Naive thymus-derived CD8-positive, alpha-beta T cell (primary cell): Measurements from ENCODE around the gene GP2. TPM values are rescaled to one million over a fixed set of nuclear protein-coding genes. Genes with fewer than 3 reads are reported as not detected.
"Not testable (repeated sequence)": the region's sequence is repeated elsewhere in the genome, so short reads cannot be mapped to it uniquely, and the experiment has no call there.

Experiments used
- ATAC-seq, 2 donors: fragments of 150-1000 bp; cut with Tn5 transposase in 1 of 2; sonication (Bioruptor Pico), chemical (Tn5 transposase) in 1 of 2; 1 replicate in 1 of 2; 2 replicates in 1 of 2; pipeline ENCODE4 v1.10.0; 2021; ENCODE audit warnings: mild to moderate bottlenecking in 2 of 2, moderate library complexity in 2 of 2
- POLR2A ChIA-PET: fragments of 350-600 bp; sonication (Branson Sonifier 250); formaldehyde crosslinking; loops from one replicate; lab custom pipeline; 2021; ENCODE audit warnings: antibody characterized with exemption; lab: Charles Lee
- DNase-seq, 10 donors: peaks; one replicate each; pipeline versions ENCODE4 v3.0.0 to v3.0.0-alpha.2; 2020 to 2022
- H3K27ac Mint-ChIP-seq, 10 donors: one replicate each; pipeline ENCODE4 v1.8.0; 2020 to 2022; ENCODE audit warnings: mild to moderate bottlenecking in 10 of 10, mixed read lengths in 10 of 10, moderate library complexity in 4 of 10, inconsistent platforms in 1 of 10
- H3K27me3 Mint-ChIP-seq, 5 donors: one replicate each; pipeline ENCODE4 v1.8.0; 2021 to 2022; ENCODE audit warnings: mixed read lengths in 5 of 5
- H3K36me3 Mint-ChIP-seq, 3 donors: one replicate each; pipeline ENCODE4 v1.8.0; 2020 to 2022; ENCODE audit warnings: mixed read lengths in 3 of 3, mild to moderate bottlenecking in 2 of 3, inconsistent platforms in 1 of 3
- H3K4me1 Mint-ChIP-seq, 4 donors: one replicate each; pipeline ENCODE4 v1.8.0; 2021 to 2022; ENCODE audit warnings: mixed read lengths in 4 of 4
- H3K4me3 Mint-ChIP-seq, 10 donors: one replicate each; pipeline ENCODE4 v1.8.0; 2020 to 2022; ENCODE audit warnings: mild to moderate bottlenecking in 10 of 10, mixed read lengths in 10 of 10, moderate library complexity in 6 of 10, inconsistent platforms in 1 of 10
- H3K9me3 Mint-ChIP-seq, 9 donors: one replicate each; pipeline ENCODE4 v1.8.0; 2020 to 2022; ENCODE audit warnings: mixed read lengths in 9 of 9, mild to moderate bottlenecking in 3 of 9, inconsistent platforms in 1 of 9, moderate library complexity in 1 of 9
- polyA plus RNA-seq, 3 donors: library from polyadenylated mRNA; unstranded; fragments of 300-500 nt; fragmentation: Illumina TruSeq; gene quantifications; one replicate each; pipeline ENCODE4 v1.2.3, GENCODE V29; 2021
- total RNA-seq, 8 experiments: library from RNA in 2 of 8; stranded (reverse) in 2 of 8; gene quantifications; one replicate each; pipeline ENCODE4 v1.2.3 and lab custom pipeline; 2021 to 2026

The GP2 gene
- total and polyA plus RNA-seq, 5 experiments from 2014 or later: not detected

DNA sequence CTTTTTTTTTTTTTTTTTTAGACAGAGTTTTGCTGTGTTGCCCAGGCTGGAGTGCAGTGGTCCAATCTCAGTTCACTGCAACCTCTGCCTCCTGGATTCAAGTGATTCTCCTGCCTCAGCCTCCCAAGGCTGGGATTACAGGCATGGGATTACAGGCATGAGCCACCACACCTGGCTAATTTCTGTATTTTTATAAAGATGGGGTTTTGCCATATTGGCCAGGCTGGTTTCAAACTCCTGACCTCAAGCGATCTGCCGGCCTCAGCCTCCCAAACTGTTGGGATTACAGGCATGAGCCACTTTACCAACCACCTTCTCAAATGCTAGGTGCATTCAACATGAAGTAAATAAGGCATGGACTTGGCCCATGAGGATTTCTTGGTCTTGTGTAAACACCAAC, 6.3 kb downstream of the GP2 start:
- peaks cover 0 to 12% (median 2%) of the 10 kb centered on the region in 5 donors for H3K27me3 Mint-ChIP-seq
- POLR2A ChIA-PET, H3K36me3 Mint-ChIP-seq, DNase-seq, H3K4me3 Mint-ChIP-seq, H3K27ac Mint-ChIP-seq, H3K4me1 Mint-ChIP-seq, ATAC-seq, H3K9me3 Mint-ChIP-seq: not testable (repeated sequence)

DNA sequence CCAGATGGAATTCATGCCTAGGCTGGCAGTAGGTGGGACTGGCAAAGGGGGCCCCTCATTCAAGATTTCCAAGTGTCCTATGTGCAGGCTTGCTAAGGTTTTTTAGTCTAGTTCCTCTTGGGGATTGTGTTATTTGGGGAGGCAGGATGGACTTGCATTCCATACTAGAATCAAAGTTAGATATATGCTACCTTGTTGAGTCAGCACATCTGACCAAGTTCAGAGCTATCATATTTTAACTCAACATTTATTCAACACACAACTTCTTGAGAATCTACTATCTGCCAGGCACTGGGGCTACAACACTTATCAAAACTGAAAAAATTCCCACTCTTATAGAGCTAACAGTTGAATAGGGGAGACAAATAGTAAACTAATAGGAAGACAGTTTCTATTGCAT, 6.7 kb downstream of the GP2 start:
- POLR2A ChIA-PET: no interaction called here
- Mint-ChIP-seq H3K4me1 (no peaks in the 10 kb centered on the region), H3K36me3 (no peaks in the 10 kb centered on the region), H3K9me3 (no peaks in the 10 kb centered on the region), H3K27ac (no peak overlapping the region), H3K4me3 (no peak overlapping the region), H3K27me3 (peaks cover 0 to 12% (median 2%) of the 10 kb centered on the region in 5 donors)
- DNase-seq (no peak), ATAC-seq (no peak)

DNA sequence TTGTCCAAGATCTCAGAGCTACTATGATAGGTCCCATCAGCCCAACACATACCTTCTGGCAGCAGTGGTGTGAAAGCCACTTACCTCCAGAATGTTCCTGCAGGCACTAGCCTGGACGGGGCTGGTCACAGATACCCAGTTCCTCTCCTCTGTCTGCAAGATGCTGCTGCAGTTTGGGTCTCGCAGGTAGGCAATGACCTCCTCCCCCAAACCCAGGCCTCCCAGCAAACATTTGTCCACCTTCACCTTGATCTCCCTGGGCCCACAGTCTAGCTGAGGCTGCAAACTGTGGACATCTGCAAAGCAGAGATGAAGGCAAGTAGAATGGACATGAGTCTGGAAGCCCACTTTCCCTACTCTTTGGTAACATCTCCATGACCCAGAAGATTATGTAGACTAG, 7.1 kb downstream of the GP2 start:
- Mint-ChIP-seq H3K27ac (no peak overlapping the region), H3K27me3 (peaks cover 0 to 12% (median 2%) of the 10 kb centered on the region in 5 donors), H3K4me3 (no peak overlapping the region), H3K9me3 (no peaks in the 10 kb centered on the region), H3K4me1 (no peaks in the 10 kb centered on the region), H3K36me3 (no peaks in the 10 kb centered on the region)
- DNase-seq: no peak
- no peak for ATAC-seq
- POLR2A ChIA-PET: no interaction called here

DNA sequence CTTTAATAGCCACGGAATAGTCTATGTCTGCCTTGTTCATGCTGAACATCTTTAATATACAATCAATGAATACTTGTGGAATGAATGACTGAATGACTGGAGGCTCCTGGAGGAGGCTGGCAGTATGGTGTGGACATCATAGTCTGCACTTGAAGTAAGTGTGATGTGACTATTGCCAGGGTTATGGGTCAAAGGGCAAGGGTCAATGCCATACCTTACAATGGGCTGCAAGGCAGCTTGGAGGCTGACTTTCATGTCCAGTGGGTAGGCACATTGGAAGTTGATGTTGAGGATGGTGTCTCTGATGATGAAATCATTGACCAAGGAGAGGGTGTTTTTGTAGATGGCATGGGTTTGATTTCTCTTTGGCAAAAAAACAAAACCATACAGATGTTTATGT, 7.9 kb downstream of the GP2 start:
- peaks cover 0 to under 1% (median 0%) of the 10 kb centered on the region in 9 donors for H3K9me3 Mint-ChIP-seq
- no peak overlapping the region for H3K27ac Mint-ChIP-seq
- no peak for DNase-seq
- H3K4me1 Mint-ChIP-seq: no peaks in the 10 kb centered on the region
- H3K36me3 Mint-ChIP-seq: no peaks in the 10 kb centered on the region
- no peak for ATAC-seq
- POLR2A ChIA-PET: no interaction called here
- H3K4me3 Mint-ChIP-seq: no peak overlapping the region
- peaks cover 0 to 12% (median 2%) of the 10 kb centered on the region in 5 donors for H3K27me3 Mint-ChIP-seq

GRCh38 chr16:20318437-20318836, 8.9 kb downstream of the GP2 start:
- peaks cover 0 to 2% (median 0%) of the 10 kb centered on the region in 9 donors for H3K9me3 Mint-ChIP-seq
- peaks cover 0 to 8% (median 2%) of the 10 kb centered on the region in 5 donors for H3K27me3 Mint-ChIP-seq
- H3K36me3 Mint-ChIP-seq: no peaks in the 10 kb centered on the region
- H3K4me1 Mint-ChIP-seq: no peaks in the 10 kb centered on the region
- no peak for DNase-seq
- no peak overlapping the region for H3K4me3 Mint-ChIP-seq
- no peak for ATAC-seq
- no peak overlapping the region for H3K27ac Mint-ChIP-seq
- POLR2A ChIA-PET: no interaction called here

DNA sequence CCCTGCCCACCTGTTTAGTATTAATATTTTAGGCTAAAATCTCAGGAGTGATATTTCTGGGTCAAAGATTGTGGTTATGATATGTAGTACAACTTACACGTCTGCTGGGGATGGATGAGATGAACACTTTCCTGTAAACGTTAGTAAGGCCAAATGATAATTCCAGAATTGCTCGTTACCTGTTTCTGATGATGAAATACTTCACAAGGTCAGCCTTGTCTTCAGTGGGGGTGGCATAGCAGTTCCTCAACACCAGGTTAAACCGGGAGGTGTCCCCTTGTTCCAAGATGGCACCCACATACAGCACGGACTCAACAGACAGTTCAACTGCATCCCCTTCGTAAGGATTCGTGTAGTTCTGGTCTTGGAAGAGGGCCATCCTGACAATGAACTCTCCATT, 9.3 kb downstream of the GP2 start:
- POLR2A ChIA-PET: no interaction called here
- H3K4me3 Mint-ChIP-seq: no peak overlapping the region
- H3K27ac Mint-ChIP-seq: no peak overlapping the region
- no peaks in the 10 kb centered on the region for H3K4me1 Mint-ChIP-seq
- peaks cover 0 to 6% (median 0%) of the 10 kb centered on the region in 9 donors for H3K9me3 Mint-ChIP-seq
- ATAC-seq (no peak), DNase-seq (no peak)
- H3K36me3 Mint-ChIP-seq: no peaks in the 10 kb centered on the region
- H3K27me3 Mint-ChIP-seq: peaks cover 0 to 12% (median 2%) of the 10 kb centered on the region in 5 donors

GRCh38 chr16:20317117-20317516, 10.2 kb downstream of the GP2 start:
- no peak overlapping the region for H3K27ac Mint-ChIP-seq
- POLR2A ChIA-PET: interaction anchor here (0.6 kb wide), 1 partner anchor 167 kb away, joined by 3 read pairs; no protein-coding TSS in a partner anchor
- H3K9me3 Mint-ChIP-seq: peaks cover 0 to 10% (median 0%) of the 10 kb centered on the region in 9 donors
- DNase-seq (no peak), ATAC-seq (no peak)
- no peak overlapping the region for H3K4me3 Mint-ChIP-seq
- no peaks in the 10 kb centered on the region for H3K4me1 Mint-ChIP-seq
- H3K36me3 Mint-ChIP-seq: no peaks in the 10 kb centered on the region
- H3K27me3 Mint-ChIP-seq: peaks cover 0 to 13% (median 2%) of the 10 kb centered on the region in 5 donors

- Mint-ChIP-seq H3K27ac (no peak overlapping the region), H3K27me3 (peaks cover 0 to 13% (median 2%) of the 10 kb centered on the region in 5 donors), H3K9me3 (peaks cover 0 to 10% (median 0%) of the 10 kb centered on the region in 9 donors), H3K4me3 (no peak overlapping the region), H3K36me3 (no peaks in the 10 kb centered on the region), H3K4me1 (no peaks in the 10 kb centered on the region)
- DNase-seq (no peak), ATAC-seq (no peak)
- POLR2A ChIA-PET: no interaction called here
Measured at GRCh38 chr16:20316715-20317114, 10.6 kb downstream of the GP2 start.

DNA sequence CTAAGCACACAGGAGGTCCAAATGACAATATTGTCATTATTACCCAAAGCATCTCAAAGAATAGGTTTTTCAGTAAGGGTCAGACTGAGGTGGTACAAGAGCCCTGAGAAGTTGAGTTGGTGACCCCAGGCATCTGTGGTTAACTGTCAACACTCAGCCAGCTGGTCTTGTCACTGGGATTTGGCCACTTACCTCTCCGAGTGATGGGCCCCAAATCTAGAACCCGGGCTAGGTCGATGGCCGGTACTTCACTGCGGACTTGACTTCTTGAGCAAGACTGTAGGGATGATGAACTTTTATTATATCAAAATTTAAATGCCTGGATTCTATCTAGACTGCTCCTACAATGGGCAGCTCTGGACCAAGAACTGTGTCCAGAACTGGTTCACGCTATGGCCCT, 11.5 kb downstream of the GP2 start:
- Mint-ChIP-seq H3K4me3 (no peak overlapping the region), H3K9me3 (peaks cover 0 to 10% (median 0%) of the 10 kb centered on the region in 9 donors), H3K4me1 (no peaks in the 10 kb centered on the region), H3K36me3 (no peaks in the 10 kb centered on the region), H3K27me3 (peaks cover 0 to 13% (median 2%) of the 10 kb centered on the region in 5 donors), H3K27ac (no peak overlapping the region)
- no peak for DNase-seq
- ATAC-seq: no peak
- POLR2A ChIA-PET: no interaction called here

GRCh38 chr16:20314575-20314974, 12.7 kb downstream of the GP2 start:
- no peak for ATAC-seq
- POLR2A ChIA-PET: no interaction called here
- no peak for DNase-seq
- Mint-ChIP-seq H3K27ac (no peak overlapping the region), H3K27me3 (peaks cover 0 to 13% (median 2%) of the 10 kb centered on the region in 5 donors), H3K9me3 (peaks cover 0 to 10% (median 0%) of the 10 kb centered on the region in 9 donors), H3K4me3 (no peak overlapping the region), H3K4me1 (no peaks in the 10 kb centered on the region), H3K36me3 (no peaks in the 10 kb centered on the region)

- H3K4me1 Mint-ChIP-seq: no peaks in the 10 kb centered on the region
- no peak overlapping the region for H3K4me3 Mint-ChIP-seq
- ATAC-seq (no peak), DNase-seq (no peak)
- H3K27me3 Mint-ChIP-seq: peaks cover 0 to 13% (median 2%) of the 10 kb centered on the region in 5 donors
- POLR2A ChIA-PET: no interaction called here
- no peaks in the 10 kb centered on the region for H3K36me3 Mint-ChIP-seq
- no peak overlapping the region for H3K27ac Mint-ChIP-seq
- peaks cover 0 to 10% (median 0%) of the 10 kb centered on the region in 9 donors for H3K9me3 Mint-ChIP-seq
Measured at GRCh38 chr16:20313741-20314140, 13.6 kb downstream of the GP2 start.

DNA sequence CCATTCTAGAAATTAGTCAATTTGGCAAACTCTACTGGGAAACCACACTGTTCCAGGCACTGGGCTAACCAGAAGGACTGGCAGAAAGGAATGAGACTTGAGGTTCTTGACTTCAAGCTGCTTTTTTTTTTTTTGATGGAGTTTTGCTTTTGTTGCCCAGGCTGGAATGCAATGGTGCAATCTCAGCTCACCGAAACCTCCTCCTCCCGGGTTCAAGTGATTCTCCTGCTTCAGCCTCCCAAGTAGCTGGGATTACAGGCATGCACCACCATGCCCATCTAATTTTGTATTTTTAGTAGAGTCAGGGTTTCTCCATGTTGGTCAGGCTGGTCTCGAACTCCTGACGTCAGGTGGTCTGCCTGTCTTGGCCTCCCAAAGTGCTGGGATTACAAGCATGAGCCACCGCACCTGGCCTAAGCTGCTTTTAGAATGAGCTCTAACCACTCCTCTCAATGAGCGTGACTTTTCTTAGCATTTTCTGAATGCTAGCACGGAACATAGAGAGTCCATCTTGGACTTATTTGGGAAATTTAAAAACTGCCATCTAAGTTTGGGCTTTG, 14.7 kb downstream of the GP2 start:
- H3K4me1 Mint-ChIP-seq, H3K9me3 Mint-ChIP-seq, H3K4me3 Mint-ChIP-seq, DNase-seq, H3K27ac Mint-ChIP-seq, ATAC-seq, POLR2A ChIA-PET, H3K36me3 Mint-ChIP-seq: not testable (repeated sequence)
- H3K27me3 Mint-ChIP-seq: peaks cover 0 to 19% (median 2%) of the 10 kb centered on the region in 5 donors

- H3K36me3 Mint-ChIP-seq: no peaks in the 10 kb centered on the region
- H3K4me1 Mint-ChIP-seq: no peaks in the 10 kb centered on the region
- peaks cover 0 to 20% (median 2%) of the 10 kb centered on the region in 5 donors for H3K27me3 Mint-ChIP-seq
- no peak overlapping the region for H3K27ac Mint-ChIP-seq
- ATAC-seq (no peak), DNase-seq (no peak)
- POLR2A ChIA-PET: no interaction called here
- no peak overlapping the region for H3K4me3 Mint-ChIP-seq
- H3K9me3 Mint-ChIP-seq: peaks cover 0 to 10% (median 0%) of the 10 kb centered on the region in 9 donors
Measured at GRCh38 chr16:20311548-20311947, 15.8 kb downstream of the GP2 start.
